Gastroesophageal sphincter (tissue), 4 donors: ENCODE data around the gene KLHL26. TPM values are rescaled to one million over a fixed set of nuclear protein-coding genes. Genes with fewer than 3 reads are reported as not detected.
"Not testable (repeated sequence)": the region's sequence is repeated elsewhere in the genome, so short reads cannot be mapped to it uniquely, and the experiment has no call there.

Source experiments
- ATAC-seq: fragments of 150-250 bp; one replicate; pipeline ENCODE4 v1.9.1; 2016; ENCODE audit warnings: mild to moderate bottlenecking, moderate library complexity
- H3K27ac ChIP-seq, 4 donors: fragments of 200-600 bp; sonication (generic) in 3 of 4; 1 replicate in 3 of 4; 2 replicates in 1 of 4; pipeline ENCODE4 v1.5.1; 2016 to 2019
- H3K27me3 ChIP-seq: fragments of 200-600 bp; sonication (generic); one replicate; pipeline ENCODE4 v1.5.1; 2019
- H3K36me3 ChIP-seq, 2 donors: fragments of 200-600 bp; sonication (generic); one replicate each; pipeline ENCODE4 v1.5.1; 2019; ENCODE audit warnings: control low read depth in 1 of 2
- H3K4me1 ChIP-seq, 3 donors: fragments of 200-600 bp; sonication (generic); 1 replicate in 2 of 3; 2 replicates in 1 of 3; pipeline ENCODE4 v1.5.1; 2016 to 2019; ENCODE audit warnings: control low read depth in 2 of 3
- H3K4me3 ChIP-seq, 2 donors: fragments of 200-600 bp; sonication (generic); one replicate each; pipeline ENCODE4 v1.5.1; 2019; ENCODE audit warnings: mild to moderate bottlenecking in 1 of 2, moderate library complexity in 1 of 2
- H3K9me3 ChIP-seq, 3 donors: fragments of 200-600 bp; sonication (generic); one replicate each; pipeline ENCODE4 v1.5.1; 2017 to 2019; ENCODE audit warnings: control low read depth in 2 of 3
- CTCF ChIP-seq, 4 experiments: fragments of 200-600 bp in 2 of 4; fragments of 450-650 bp in 2 of 4; sonication (generic) in 1 of 4; IDR thresholded peaks; one replicate each; pipeline ENCODE4 v1.5.1; 2017 to 2019; ENCODE audit warnings: antibody characterized with exemption in 4 of 4, mild to moderate bottlenecking in 2 of 4, moderate library complexity in 2 of 4
- EP300 ChIP-seq: sonication (generic); formaldehyde crosslinking; IDR thresholded peaks from one replicate; pipeline ENCODE4 v1.6.1; 2017; ENCODE audit warnings: antibody characterized with exemption, mild to moderate bottlenecking
- POLR2A ChIP-seq, 2 donors: fragments of 450-650 bp; IDR thresholded peaks; one replicate each; pipeline ENCODE4 v1.6.1; 2017; ENCODE audit warnings: antibody characterized with exemption in 2 of 2, mild to moderate bottlenecking in 2 of 2, moderate library complexity in 1 of 2
- POLR2AphosphoS5 ChIP-seq: sonication (generic); formaldehyde crosslinking; IDR thresholded peaks from one replicate; pipeline ENCODE4 v1.6.1; 2017; ENCODE audit warnings: antibody characterized with exemption
- WGBS, 2 donors: methylation state at CpG; one replicate each; pipeline ENCODE4 v1.1.5; 2018; ENCODE audit warnings: low coverage in 1 of 2; 5-methylcytosine and 5-hydroxymethylcytosine counted together
- total RNA-seq, 4 donors: library from RNA; depleted of rRNA; stranded (reverse); fragments of >200 nt; gene quantifications; one replicate each; pipeline ENCODE4 v1.1.0, GENCODE V29; 2016

Gene KLHL26
- total RNA-seq, 4 donors from 2014 or later = 12.9 to 19.0 (median 14.6) TPM

- peak overlapping the region; percentile 41 to 88 (median 84) for H3K27ac ChIP-seq
- H3K27me3 ChIP-seq = no peaks in the 10 kb centered on the region
- H3K4me1 ChIP-seq = peaks cover 0 to 50% (median 19%) of the 10 kb centered on the region in 3 donors
- H3K36me3 ChIP-seq = peaks cover 0 to 16% of the 10 kb centered on the region in 2 donors
- peak overlapping the region; percentile 77 to 91 for H3K4me3 ChIP-seq
- TF ChIP-seq POLR2AphosphoS5 (no peak), EP300 (no peak), CTCF (IDR thresholded peaks at IDR 0.05) (peak in 3 of 4 experiments; percentile 33 to 59 (median 43)), POLR2A (IDR thresholded peaks at IDR 0.05) (no peak)
- 16 to 27% methylated on average over 17 to 27 of the region's 52 CpGs for WGBS, 2 donors
- no peaks in the 10 kb centered on the region for H3K9me3 ChIP-seq
- peak; percentile 58 for ATAC-seq
Measured at GRCh38 chr19:18589380-18590272, 47.2 kb upstream of the KLHL26 start.

GRCh38 chr19:18590273-18591272 lies 46.3 kb upstream of the KLHL26 start:
- H3K9me3 ChIP-seq = no peaks in the 10 kb centered on the region
- H3K4me3 ChIP-seq = no peak overlapping the region
- no peaks in the 10 kb centered on the region for H3K27me3 ChIP-seq
- peaks cover 0 to 16% of the 10 kb centered on the region in 2 donors for H3K36me3 ChIP-seq
- TF ChIP-seq CTCF (IDR thresholded peaks at IDR 0.05) (peak in 2 of 4 experiments; percentile 7 to 11), POLR2AphosphoS5 (no peak)
- peaks cover 2 to 59% (median 26%) of the 10 kb centered on the region in 3 donors for H3K4me1 ChIP-seq
- no peak for ATAC-seq
- peak overlapping the region in 2 of 4 donors; percentile 12 to 83 for H3K27ac ChIP-seq
- WGBS, 2 donors = 37 to 68% methylated on average over 6 to 19 of the region's 40 CpGs

GRCh38 chr19:18591735-18592385 lies 45.0 kb upstream of the KLHL26 start:
- Histone ChIP-seq H3K9me3 (no peaks in the 10 kb centered on the region), H3K27ac (no peak overlapping the region)
- no peak for ATAC-seq

DNA sequence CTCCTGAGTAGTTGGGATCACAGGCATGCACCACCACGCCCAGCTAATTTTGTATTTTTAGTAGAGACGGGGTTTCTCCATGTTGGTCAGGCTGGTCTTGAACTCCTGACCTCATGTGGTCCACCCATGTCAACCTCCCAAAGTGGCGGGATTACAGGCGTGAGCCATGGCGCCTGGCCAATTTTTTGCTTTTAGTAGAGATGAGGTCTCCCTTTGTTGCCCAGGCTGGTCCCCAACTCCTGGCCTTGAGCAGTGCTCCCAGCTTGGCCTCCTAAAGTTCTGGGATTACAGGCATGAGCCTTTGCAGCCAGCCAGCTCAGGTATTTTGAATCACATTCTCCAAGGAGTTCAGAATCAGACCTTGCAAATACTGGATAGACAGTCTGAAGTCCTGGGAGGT lies 44.1 kb upstream of the KLHL26 start:
- Histone ChIP-seq H3K4me1 (peaks cover 2 to 56% (median 26%) of the 10 kb centered on the region in 3 donors), H3K36me3 (peaks cover 0 to 16% of the 10 kb centered on the region in 2 donors)
- not testable (repeated sequence) for H3K9me3 ChIP-seq, ATAC-seq, H3K4me3 ChIP-seq, H3K27ac ChIP-seq, H3K27me3 ChIP-seq
- WGBS, 2 donors = 85% methylated on average over 4 of the region's 5 CpGs; no CpG with 5 or more reads in 1 of the 2 donors

More at GRCh38 chr19:18591735-18592385, 45.0 kb upstream of the KLHL26 start:
- TF ChIP-seq CTCF (IDR thresholded peaks at IDR 0.05) = no peak
- TF ChIP-seq POLR2A (IDR thresholded peaks at IDR 0.05) = no peak
- no peak for TF ChIP-seq POLR2AphosphoS5
- no peak for TF ChIP-seq EP300
- 90 to 94% methylated on average over 6 of the region's 22 CpGs for WGBS, 2 donors
- Histone ChIP-seq H3K4me1 (peaks cover 2 to 59% (median 26%) of the 10 kb centered on the region in 3 donors), H3K4me3 (no peak overlapping the region), H3K36me3 (peaks cover 0 to 16% of the 10 kb centered on the region in 2 donors), H3K27me3 (no peaks in the 10 kb centered on the region)
